ENCODE data around the gene IL17RA.

Gene IL17RA

DNA sequence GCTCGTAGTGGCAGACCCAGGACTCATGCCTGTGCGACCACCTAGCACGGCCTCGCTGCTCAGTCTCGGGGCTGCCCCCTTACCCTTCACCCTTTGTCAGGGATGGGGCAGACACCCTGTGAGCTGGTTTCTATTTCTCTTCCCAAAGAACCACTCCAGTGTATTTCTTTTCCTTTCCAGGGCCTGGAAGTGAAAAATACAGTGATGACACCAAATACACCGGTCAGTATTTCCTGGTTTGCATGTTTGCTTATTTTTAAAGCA lies 22.7 kb downstream of the IL17RA start:
- no peak for DNase-seq

DNA sequence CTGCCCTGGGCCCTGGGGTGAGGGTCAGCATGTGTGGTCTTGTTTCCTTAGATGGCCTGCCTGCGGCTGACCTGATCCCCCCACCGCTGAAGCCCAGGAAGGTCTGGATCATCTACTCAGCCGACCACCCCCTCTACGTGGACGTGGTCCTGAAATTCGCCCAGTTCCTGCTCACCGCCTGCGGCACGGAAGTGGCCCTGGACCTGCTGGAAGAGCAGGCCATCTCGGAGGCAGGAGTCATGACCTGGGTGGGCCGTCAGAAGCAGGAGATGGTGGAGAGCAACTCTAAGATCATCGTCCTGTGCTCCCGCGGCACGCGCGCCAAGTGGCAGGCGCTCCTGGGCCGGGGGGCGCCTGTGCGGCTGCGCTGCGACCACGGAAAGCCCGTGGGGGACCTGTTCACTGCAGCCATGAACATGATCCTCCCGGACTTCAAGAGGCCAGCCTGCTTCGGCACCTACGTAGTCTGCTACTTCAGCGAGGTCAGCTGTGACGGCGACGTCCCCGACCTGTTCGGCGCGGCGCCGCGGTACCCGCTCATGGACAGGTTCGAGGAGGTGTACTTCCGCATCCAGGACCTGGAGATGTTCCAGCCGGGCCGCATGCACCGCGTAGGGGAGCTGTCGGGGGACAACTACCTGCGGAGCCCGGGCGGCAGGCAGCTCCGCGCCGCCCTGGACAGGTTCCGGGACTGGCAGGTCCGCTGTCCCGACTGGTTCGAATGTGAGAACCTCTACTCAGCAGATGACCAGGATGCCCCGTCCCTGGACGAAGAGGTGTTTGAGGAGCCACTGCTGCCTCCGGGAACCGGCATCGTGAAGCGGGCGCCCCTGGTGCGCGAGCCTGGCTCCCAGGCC lies 23.7 kb downstream of the IL17RA start:
- no peak for DNase-seq

DNA sequence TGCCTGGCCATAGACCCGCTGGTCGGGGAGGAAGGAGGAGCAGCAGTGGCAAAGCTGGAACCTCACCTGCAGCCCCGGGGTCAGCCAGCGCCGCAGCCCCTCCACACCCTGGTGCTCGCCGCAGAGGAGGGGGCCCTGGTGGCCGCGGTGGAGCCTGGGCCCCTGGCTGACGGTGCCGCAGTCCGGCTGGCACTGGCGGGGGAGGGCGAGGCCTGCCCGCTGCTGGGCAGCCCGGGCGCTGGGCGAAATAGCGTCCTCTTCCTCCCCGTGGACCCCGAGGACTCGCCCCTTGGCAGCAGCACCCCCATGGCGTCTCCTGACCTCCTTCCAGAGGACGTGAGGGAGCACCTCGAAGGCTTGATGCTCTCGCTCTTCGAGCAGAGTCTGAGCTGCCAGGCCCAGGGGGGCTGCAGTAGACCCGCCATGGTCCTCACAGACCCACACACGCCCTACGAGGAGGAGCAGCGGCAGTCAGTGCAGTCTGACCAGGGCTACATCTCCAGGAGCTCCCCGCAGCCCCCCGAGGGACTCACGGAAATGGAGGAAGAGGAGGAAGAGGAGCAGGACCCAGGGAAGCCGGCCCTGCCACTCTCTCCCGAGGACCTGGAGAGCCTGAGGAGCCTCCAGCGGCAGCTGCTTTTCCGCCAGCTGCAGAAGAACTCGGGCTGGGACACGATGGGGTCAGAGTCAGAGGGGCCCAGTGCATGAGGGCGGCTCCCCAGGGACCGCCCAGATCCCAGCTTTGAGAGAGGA lies 24.5 kb downstream of the IL17RA start:
- no peak for DNase-seq

DNA sequence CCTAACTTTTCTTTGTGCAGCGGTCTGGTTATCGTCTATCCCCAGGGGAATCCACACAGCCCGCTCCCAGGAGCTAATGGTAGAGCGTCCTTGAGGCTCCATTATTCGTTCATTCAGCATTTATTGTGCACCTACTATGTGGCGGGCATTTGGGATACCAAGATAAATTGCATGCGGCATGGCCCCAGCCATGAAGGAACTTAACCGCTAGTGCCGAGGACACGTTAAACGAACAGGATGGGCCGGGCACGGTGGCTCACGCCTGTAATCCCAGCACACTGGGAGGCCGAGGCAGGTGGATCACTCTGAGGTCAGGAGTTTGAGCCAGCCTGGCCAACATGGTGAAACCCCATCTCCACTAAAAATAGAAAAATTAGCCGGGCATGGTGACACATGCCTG lies 25.2 kb downstream of the IL17RA start:
- no peak for DNase-seq

DNA sequence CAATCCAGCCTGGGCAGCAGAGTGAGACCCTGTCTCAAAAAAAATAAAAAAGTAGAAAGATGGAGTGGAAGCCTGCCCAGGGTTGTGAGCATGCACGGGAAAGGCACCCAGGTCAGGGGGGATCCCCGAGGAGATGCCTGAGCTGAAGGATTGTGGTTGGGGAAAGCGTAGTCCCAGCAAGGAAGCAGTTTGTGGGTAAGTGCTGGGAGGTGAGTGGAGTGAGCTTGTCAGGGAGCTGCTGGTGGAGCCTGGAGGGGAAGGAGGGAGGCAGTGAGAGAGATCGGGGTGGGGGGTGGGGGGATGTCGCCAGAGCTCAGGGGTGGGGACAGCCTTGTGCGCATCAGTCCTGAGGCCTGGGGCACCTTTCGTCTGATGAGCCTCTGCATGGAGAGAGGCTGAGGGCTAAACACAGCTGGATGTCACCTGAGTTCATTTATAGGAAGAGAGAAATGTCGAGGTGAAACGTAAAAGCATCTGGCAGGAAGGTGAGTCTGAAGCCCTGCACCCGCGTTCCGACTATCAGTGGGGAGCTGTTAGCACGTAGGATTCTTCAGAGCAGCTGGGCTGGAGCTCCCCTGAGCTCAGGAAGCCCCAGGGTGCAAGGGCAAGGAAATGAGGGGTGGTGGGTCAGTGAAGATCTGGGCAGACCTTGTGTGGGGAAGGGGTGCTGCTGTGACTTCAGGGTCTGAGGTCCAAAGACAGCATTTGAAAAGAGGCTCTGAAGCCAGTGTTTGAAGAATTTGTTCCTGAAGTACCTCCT lies 26.2 kb downstream of the IL17RA start:
- no peak for DNase-seq

DNA sequence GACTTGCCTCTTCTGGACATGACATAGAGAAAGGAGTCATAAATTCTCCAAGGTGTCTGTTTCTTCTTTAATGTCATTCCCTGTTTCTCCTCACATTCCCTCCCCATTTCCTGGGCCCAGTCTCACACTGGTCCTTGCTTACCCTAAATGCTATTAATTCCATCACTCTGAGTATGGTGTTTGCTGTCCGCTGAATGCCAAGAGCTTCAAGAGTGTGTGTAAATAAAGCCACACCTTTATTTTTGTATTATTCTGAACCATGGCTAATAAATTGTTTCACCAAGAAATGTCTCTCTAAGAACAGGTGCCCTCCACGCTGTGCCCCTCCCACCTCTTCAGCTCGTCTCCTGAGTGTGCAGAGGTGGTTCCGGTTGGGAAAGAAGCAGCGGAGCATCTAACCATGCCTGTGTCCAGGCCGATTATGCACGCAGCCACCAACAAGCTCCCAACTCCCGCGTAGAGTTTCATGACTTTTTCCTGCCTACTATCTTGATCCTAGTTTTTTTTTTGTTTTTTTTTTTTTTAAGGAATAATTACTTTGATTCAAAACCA lies 27.8 kb downstream of the IL17RA start:
- no peak for DNase-seq

DNA sequence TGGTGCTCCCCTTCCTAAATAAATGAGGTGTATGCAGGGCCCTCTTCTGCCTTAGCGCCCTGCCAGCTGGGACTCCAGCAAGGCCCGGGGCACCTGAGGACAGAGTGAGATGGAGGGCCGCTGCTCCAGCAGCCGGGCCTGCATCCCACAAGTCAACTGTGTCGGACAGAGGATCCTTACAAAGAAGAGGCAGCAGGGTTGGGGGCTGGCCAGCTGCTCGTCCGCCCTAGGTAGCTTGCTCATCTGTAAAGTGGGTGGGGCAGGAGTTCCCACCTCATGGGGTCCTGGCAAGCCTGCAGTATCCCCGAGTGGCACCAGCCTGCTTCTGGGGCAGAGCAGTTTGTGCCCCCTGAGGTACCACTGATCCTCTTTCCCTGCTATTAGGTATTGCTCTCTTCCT lies 28.8 kb downstream of the IL17RA start:
- DNase-seq: no peak

DNA sequence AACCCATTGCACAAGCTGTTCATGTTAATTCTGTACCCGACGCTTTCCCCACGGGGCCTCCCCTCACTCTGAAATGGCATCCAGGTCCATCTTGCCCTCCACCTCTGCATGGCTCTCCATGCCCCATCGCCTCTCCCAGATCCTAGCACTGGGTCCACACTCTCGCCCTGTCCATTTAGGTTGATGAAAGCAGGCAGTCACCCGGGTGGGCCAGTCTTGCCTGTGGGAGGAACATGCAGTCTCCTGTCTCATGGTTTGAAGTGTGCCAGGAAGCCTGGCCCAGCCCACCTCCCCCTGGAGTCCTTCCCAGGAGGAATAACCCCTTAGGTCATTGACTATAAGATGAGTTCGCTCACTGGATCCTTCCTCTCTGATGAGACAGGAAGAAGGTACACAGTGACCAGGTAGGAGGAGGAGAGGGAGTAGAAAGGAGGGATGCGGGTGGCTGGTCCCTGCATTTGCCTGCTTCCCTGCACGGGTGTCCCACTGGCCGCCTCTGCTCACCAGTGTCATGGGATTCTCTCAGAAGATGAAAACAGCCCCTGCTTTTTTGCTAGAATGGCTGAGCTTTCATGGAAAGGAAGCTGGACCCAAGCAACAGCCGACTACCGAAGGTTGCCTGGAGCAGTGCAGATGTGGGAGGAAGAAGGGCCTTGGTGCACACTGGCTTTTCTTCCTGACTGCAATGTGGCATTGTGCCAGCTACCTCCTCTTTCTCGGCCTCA lies 29.5 kb downstream of the IL17RA start:
- no peak for DNase-seq

DNA sequence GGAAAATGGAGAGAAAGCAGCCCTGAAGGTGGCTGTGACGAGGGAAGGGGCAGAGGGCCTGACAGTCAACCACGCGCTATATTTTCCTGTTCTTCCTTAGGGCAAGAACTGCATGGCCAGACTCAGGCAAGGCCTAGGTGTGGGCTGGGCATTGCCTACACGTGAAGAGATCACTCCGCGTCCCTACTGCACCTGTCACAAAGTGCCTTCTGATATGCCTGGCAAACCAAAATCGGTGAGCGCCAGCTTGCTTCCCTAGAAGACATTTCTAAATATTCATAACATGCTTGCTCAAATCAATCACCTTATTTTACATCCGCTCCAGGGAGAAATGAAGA lies 30.1 kb downstream of the IL17RA start:
- DNase-seq: no peak

DNA sequence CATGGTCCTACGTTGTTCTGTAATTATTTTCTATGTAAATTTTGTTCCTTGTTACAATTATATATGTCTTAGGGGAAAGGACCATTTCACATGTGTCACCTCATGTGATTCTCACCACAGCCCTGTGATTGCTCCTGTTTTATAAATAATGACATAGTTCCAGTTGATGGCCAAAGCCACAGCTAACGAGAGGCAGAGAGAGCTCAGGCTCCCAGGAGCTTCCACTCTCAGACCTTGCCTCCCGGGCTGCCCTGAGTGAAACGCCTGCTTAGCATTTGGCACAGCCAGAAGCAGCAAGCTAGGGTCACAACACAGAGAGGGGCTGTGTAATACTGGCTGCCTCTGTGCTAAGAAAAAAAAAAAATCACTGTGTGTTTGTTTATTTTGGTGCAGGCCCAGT lies 30.4 kb downstream of the IL17RA start:
- DNase-seq: no peak

DNA sequence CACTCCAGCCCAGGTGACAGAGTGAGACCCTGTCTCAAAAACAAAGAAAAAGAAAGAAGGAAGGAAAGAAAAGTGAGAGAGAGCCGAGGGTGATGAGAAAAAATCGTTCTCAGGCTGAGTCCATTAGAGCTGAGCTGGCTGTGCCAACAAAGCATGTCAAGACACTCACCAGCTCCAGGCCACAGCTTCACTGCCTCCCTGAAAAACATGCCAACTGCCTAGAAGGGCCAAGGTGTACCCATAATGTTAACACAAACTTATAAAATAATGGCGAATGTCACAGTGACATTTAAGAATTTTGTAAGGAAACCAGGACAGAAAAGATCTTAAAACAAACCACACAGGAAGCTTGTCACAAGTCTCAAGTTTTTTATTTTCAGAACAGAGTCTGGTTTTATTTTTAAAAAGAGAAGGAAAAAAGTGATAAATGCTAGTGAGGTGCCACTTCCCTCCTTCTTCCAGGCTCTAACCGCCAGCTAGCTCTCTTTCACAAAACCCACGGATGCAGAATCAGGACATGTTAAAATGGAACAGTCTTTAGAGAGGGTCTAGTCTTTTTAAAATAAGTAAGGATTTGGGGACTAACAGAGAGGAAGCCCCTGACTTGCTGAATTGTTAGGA lies 31.3 kb downstream of the IL17RA start:
- DNase-seq: no peak

DNA sequence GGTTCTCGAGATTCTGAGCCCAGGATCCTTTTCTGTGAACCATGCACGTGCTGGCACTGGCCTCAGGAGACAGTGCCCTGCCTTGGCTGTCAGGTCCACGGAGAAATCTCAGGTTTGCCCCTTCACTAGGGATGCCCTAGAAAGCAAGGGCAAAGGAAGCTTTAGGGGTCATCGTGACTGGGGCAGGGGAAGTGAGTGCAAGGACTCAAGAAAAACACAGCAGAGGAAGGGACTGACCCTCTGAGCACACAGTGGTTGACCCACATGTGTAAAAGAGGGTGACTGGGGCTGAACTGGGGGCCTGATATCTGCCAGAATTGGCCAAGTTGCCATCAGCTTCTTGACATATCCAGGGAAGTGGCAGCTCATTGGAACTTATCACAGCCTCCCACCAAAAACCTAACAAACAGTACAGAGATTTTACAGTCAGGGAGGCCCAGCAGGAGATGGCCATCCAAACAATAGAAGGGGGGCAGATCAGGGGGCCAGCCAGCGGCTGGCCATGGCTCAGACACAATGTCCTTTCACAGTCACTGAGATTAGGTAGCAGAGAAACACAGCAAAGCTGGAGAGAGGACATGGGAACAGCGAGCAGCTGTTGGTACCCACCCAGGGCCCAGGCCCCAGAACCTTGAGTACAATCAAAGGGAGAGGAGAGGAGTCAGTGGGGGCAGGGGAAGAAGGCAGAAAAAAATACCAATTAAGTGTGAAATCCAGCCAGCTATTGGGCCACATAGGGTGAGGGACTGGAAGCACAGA lies 32.0 kb downstream of the IL17RA start:
- no peak for DNase-seq

DNA sequence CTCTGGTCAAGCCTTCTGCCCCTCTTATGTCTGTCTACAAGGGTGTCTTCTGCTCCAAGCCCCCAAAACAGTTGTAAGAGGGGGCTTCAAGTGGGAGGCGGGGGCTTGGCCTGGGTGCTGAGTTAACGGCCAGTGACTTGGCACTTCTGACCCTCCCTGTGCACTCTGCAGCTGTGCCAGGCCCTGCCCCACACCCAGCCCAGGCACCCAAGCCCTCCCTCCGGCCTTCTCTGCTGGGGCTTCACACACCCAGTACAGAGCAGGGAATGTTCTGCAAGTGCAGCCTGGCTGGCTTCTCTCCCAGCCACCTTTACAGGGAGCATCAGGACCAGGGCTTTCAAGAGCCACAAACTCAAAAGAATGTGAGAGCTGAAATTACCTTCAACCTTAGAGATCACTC lies 32.6 kb downstream of the IL17RA start:
- DNase-seq: no peak

DNA sequence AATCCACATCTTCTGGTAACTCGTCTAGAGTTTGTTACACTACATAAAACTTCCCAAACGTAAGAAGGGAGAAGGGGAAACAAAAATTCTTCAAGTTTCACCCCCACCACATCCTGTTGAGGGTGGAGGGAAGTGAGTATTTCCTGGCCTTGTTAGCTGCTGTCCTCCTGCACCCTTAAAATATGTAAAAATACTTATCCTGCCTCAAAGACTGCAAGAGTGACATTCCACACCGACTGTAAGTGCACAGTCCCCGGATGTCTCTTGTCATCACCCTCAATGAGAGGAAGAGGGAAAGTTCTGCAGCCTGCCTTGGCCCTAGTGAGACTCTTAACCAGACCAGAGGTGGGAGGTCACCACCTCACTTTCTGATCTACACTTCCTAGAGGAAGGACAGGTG lies 33.1 kb downstream of the IL17RA start:
- DNase-seq: no peak

DNA sequence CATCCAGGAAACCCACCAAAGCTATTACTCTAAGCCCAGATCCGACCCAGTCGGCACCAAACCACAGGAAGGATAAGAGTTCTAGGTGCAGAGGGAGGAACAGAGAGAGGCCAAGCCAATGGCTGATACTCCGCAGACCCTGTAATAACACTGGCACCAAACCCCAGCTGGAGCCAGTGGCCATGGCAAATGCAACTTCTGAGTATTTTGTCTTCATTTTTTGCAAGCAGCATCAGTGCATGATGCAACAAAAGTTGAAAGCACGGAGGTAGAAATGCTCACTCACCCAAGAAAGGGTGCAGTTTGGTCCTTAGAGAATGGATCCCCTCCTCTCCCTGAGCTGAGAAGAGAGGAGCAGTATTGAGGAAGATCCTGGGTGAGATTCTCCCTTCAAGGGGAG lies 33.5 kb downstream of the IL17RA start:
- no peak for DNase-seq

DNA sequence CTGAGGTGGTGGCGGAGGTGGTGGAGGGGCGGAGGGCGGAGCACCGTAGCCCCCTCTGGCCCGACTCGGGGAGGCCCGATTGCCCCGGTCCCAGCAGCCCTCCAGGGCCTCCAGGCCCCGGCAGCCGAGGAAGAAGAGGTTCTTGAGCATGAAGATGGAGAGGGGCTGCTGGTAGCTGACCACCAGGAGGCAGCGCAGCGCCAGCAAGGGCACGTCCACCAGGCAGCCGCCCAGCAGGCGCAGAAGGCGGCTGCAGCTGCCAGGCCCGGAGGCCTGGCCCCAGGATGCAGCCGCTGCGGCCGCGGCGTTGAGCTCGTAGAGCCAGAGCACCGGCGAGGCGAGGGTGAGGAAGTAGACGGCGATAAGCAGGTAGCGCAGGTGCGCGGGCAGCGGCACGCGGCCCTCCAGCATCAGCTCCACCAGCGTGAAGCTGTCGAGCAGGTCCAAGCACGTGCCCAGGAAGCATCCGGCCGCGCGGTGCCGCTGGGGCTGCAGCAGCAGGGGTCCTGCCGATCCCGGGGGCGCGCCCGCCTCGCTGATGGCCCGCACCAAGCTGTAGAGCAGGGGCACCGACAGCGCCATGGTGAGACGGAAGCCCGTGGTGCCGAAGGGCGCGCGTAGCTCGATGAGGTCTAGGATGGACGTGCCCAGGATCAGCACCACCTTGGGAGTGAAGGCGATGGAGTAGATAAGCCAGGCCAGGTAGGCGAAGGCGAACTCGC lies 34.8 kb downstream of the IL17RA start:
- DNase-seq: no peak

DNA sequence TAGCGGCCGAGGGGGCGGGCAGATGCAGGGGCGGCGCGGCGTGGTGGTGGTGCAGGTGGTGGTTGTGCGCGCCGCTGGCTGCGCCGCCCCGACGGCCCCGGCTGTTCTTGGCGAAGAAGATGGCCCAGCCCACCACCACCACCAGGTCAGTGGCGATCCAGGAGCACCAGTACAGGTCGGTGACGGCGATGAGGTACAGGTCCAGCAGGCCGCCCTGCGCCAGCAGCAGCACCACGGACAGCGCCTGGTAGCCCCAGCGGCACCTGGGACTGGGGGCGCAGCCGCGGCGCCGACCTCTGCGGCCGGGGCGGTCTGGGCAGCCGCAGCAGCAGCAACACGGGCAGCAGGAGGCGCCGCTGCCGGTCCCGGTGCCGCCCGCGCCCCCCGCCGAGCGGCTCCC lies 35.5 kb downstream of the IL17RA start:
- no peak for DNase-seq

DNA sequence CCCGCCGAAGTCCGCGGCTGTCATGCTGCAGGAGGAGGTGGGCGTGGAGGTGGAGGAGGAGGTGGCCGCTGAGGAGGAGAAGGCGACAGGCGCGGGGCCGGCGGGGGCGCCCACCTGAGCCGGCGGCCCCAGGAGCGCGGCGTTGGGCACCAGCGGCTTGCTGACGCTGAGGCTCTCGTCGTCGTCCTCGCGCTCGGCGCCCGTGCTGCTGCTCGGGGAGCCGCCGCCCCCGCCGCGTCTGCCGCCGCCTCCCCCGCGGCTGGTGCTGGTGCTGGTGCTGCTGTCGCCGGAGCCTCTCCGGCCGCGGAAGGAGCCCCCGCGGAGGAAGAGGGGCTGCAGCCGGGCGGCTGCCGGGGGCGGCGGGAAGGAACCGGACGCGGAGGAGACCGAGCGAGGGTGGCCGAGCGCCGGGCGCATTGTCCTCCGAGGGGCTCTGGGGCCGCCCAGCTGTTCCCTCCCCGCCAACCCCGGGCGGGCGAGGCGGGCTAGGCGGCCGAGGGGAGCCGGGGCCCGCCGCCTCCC lies 36.0 kb downstream of the IL17RA start:
- DNase-seq: no peak

DNA sequence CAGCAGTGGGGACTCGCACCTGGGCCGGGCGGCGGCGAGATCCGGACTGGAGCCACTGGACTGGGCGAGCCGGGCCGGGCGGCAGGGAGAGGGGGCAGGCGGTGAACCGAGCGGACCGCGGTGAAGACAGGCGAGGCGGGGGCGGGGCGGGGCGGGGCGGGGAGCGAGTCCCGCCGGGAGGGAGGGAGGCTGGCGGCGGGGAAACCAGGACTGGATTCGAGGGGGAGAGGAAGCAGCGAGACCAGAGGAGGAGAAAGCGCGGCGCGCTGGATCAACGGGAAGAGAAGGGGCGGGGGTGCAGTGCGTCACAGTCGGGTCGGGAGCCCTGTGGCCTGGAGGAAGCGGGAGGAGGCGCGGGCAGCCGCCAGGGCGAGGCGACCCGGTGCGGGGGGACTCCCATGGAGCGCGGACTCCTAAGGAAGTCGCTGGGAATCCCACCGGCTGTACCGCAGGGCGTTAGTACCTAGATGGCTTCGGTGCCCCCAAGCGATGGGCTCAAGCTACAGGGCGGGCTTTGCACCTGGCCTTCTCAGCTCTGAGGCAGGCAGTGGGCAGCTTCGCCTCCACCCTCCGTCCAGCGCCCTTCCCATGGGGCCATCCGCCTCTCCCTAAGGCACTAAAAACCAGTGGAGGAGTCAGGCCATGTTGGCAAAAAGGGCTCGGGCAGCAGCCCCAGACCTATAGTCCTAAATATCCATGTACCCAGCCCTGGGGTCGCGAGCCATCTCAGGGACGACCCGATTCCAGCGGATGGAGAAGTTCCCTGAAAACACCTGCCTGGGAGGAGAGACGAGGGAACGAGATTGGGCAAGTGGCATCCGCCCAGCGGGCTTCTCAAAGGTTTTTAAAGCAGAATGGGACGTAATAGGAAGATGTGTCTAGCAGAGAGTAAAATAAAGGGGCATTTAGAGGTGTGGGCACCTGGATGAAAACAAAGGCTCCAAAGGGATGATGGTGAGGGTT lies 36.7 kb downstream of the IL17RA start, which contains the start of gene TMEM121B:
TSS of gene TMEM121B (minus strand) at position 128 of the 963 bp plus-strand sequence. CDS start 233 bp downstream, outside the sequence.
- no peak for DNase-seq
